B cell (primary cell): ENCODE results near the gene TMEM19. TPM values are rescaled to one million over a fixed set of nuclear protein-coding genes. Genes with fewer than 3 reads are reported as not detected.

Experiments used
- ATAC-seq: fragments of 200-7000 bp; cut with Tn5 transposase; one replicate; pipeline ENCODE4 v1.10.0; 2021; ENCODE audit warnings: low read depth, mild to moderate bottlenecking, moderate number of reproducible peaks, moderate library complexity
- CTCF ChIA-PET: fragments of 350-600 bp; sonication (Branson Sonifier 250); formaldehyde crosslinking; loops from one replicate; lab custom pipeline; 2021; ENCODE audit warnings: antibody characterized with exemption, inconsistent platforms; lab: Charles Lee
- POLR2A ChIA-PET: fragments of 350-600 bp; sonication (Branson Sonifier 250); formaldehyde crosslinking; loops from one replicate; lab custom pipeline; 2021; ENCODE audit warnings: antibody characterized with exemption; lab: Charles Lee
- DNase-seq: peaks from one replicate; pipeline ENCODE4 v3.0.0; 2013
- H2AFZ ChIP-seq: 2 replicates; pipeline ENCODE4 v1.6.1; 2012; ENCODE audit warnings: mild to moderate bottlenecking, low read depth, low read length; ENCODE audit not compliant: insufficient read depth, poor library complexity, severe bottlenecking
- H3K27ac ChIP-seq, 2 donors: 1 replicate in 1 of 2; 2 replicates in 1 of 2; pipeline ENCODE4 v1.5.1; 2012 to 2013; ENCODE audit warnings: low read length in 2 of 2, mild to moderate bottlenecking in 2 of 2, moderate library complexity in 1 of 2
- H3K27me3 ChIP-seq, 4 experiments: fragments of 200-600 bp in 1 of 4; sonication (generic) in 1 of 4; replicated peaks in 1 of 4; 1 replicate in 2 of 4; 2 replicates in 2 of 4; pipeline versions ENCODE4 v1.6.1 to v1.7.0; 2013 to 2016; ENCODE audit warnings: low read length in 3 of 4, mild to moderate bottlenecking in 2 of 4, mixed read lengths in 1 of 4, moderate library complexity in 1 of 4; ENCODE audit not compliant: insufficient read depth in 4 of 4, control insufficient read depth in 3 of 4; ENCODE audit errors: control extremely low read depth in 1 of 4
- H3K36me3 ChIP-seq, 2 experiments: replicated peaks in 1 of 2; 1 replicate in 1 of 2; 2 replicates in 1 of 2; pipeline versions ENCODE4 v1.6.1 to v1.7.1; 2013; ENCODE audit warnings: low read length in 1 of 2; ENCODE audit not compliant: insufficient read depth in 2 of 2, control insufficient read depth in 1 of 2; ENCODE audit errors: control extremely low read depth in 1 of 2, extremely low read depth in 1 of 2
- H3K4me1 ChIP-seq, 2 donors: fragments of 200-600 bp in 1 of 2; sonication (generic) in 1 of 2; 1 replicate in 1 of 2; 2 replicates in 1 of 2; pipeline versions ENCODE4 v1.5.1 to v1.6.1; 2013 to 2017; ENCODE audit warnings: low read length in 2 of 2; ENCODE audit not compliant: control insufficient read depth in 2 of 2, insufficient read depth in 2 of 2
- H3K4me2 ChIP-seq: replicated peaks from 2 replicates; pipeline ENCODE3; 2012; ENCODE audit warnings: mild to moderate bottlenecking, low read depth, low read length; ENCODE audit not compliant: poor library complexity, severe bottlenecking
- H3K4me3 ChIP-seq, 5 experiments: fragments of 200-600 bp in 1 of 5; sonication (generic) in 1 of 5; 1 replicate in 3 of 5; 2 replicates in 2 of 5; pipeline versions ENCODE4 v1.5.1 to v1.7.0; 2011 to 2016; ENCODE audit warnings: low read length in 4 of 5, mild to moderate bottlenecking in 4 of 5, low read depth in 2 of 5, control low read depth in 1 of 5, moderate library complexity in 1 of 5; ENCODE audit not compliant: insufficient read depth in 1 of 5; ENCODE audit errors: control extremely low read depth in 1 of 5, extremely low read depth in 1 of 5
- H3K79me2 ChIP-seq: fragments of 200-600 bp; sonication (generic); one replicate; pipeline ENCODE4 v1.6.0; 2016; ENCODE audit warnings: low read length; ENCODE audit not compliant: control insufficient read depth, insufficient read depth
- H3K9ac ChIP-seq: fragments of 200-600 bp; sonication (generic); 2 replicates; pipeline ENCODE4 v1.6.1; 2017; ENCODE audit warnings: mild to moderate bottlenecking, low read length, moderate library complexity
- H3K9me3 ChIP-seq, 3 donors: one replicate each; pipeline versions ENCODE4 v1.6.1 to v1.7.1; 2013; ENCODE audit warnings: low read length in 2 of 3; ENCODE audit not compliant: control insufficient read depth in 2 of 3, insufficient read depth in 1 of 3; ENCODE audit errors: control extremely low read depth in 1 of 3
- H4K20me1 ChIP-seq: 2 replicates; pipeline ENCODE4 v1.6.0; 2012; ENCODE audit warnings: mild to moderate bottlenecking, low read length; ENCODE audit not compliant: insufficient read depth, control insufficient read depth, poor library complexity, severe bottlenecking
- H3K27ac Mint-ChIP-seq: one replicate; pipeline ENCODE4 v1.8.0; 2021; ENCODE audit warnings: mixed read lengths
- H3K27me3 Mint-ChIP-seq: one replicate; pipeline ENCODE4 v1.8.0; 2021; ENCODE audit warnings: mixed read lengths
- H3K4me1 Mint-ChIP-seq: one replicate; pipeline ENCODE4 v1.8.0; 2021; ENCODE audit warnings: mixed read lengths
- H3K4me3 Mint-ChIP-seq: one replicate; pipeline ENCODE4 v1.8.0; 2021; ENCODE audit warnings: mixed read lengths
- H3K9me3 Mint-ChIP-seq: one replicate; pipeline ENCODE4 v1.8.0; 2022; ENCODE audit warnings: mixed read lengths; ENCODE audit not compliant: insufficient read depth
- EZH2 ChIP-seq: IDR thresholded peaks from 2 replicates; pipeline ENCODE4 v1.6.1; 2012; ENCODE audit warnings: borderline replicate concordance, low read depth, mild to moderate bottlenecking, moderate library complexity, low read length; ENCODE audit not compliant: insufficient read depth, poor library complexity, severe bottlenecking
- WGBS: methylation state at CpG from one replicate; pipeline ENCODE4 v1.1.5; 2013; ENCODE audit warnings: missing lambda C conversion rate; ENCODE audit not compliant: insufficient coverage; 5-methylcytosine and 5-hydroxymethylcytosine counted together
- intact Hi-C: fragments of 100-400 bp; cut with micrococcal nuclease; formaldehyde crosslinking; loops from one replicate; pipeline ENCODE4 v1.10.0; 2022
- polyA minus RNA-seq: library from RNA; depleted of rRNA, polyadenylated mRNA; stranded (reverse); fragments of >200 nt; gene quantifications from 2 replicates; pipeline ENCODE4 v1.2.3, GENCODE V29; 2012
- polyA plus RNA-seq: library from polyadenylated mRNA; depleted of rRNA; stranded (reverse); fragments of >200 nt; gene quantifications from 2 replicates; pipeline ENCODE4 v1.2.3, GENCODE V29; 2012
- total RNA-seq, 2 donors: library from RNA; stranded (reverse); fragments of 120-200 nt in 1 of 2; gene quantifications; 1 replicate in 1 of 2; 2 replicates in 1 of 2; pipeline versions ENCODE4 v1.2.3 to v1.2.4, GENCODE V29; 2013 to 2022
- TF ChIP-seq, protein P1 (sequence below): fragments of 200-600 bp; IDR thresholded peaks from one replicate; pipeline ENCODE4 v1.8.0; 2022; ENCODE audit warnings: antibody characterized with exemption, mild to moderate bottlenecking

The TMEM19 gene
- total RNA-seq = 39.4 and 45.5 TPM in 2 replicates
- 107 TPM for total RNA-seq (2013)
- 45.8 and 53.6 TPM in 2 replicates for polyA plus RNA-seq
- polyA minus RNA-seq = 56.0 and 57.9 TPM in 2 replicates

DNA sequence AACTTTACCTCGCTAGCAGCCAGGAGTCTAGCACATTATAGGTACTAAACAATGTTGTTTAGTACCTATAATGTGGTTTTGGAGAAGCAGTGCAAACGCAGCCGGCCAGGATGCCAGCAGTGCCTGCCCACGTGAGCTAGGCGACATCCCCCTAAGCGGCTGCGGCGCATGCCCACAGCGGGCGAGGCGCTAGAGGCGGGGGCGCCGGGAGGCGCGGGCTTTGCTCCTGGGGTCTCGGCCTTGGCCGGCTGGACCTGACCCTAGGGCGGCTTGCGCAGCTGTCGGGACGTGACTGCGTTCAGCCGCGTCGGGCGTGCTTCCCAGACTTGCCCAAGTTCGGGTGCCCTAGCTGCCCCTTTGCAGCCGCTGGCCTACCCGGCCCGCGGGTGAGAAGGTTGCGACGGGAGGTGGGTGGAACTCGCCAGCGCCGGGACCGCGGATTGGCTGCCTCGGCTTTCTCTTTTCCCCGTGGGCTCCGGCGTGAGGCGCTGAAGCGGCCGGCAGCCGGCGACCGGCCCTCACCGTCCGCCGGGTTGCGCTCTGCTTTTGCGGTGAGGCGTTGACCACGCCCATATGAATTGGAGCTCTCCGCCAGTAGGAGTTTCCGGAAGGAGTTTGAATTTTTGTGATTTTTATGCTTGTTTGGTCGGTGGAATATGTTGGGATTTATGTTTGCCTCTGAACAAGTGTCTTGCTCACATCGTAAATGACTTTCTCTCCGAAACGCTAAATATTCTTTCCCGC, at the start of gene TMEM19:
Gene TMEM19 (plus strand): TSS at position 169 of the 744 bp plus-strand sequence. CDS start 599 bp downstream, outside the sequence.
- Histone ChIP-seq H4K20me1 (no peaks in the 10 kb centered on the region), H3K4me1 (peaks cover 53 to 54% of the 10 kb centered on the region in 2 donors), H3K27me3 (no peaks in the 10 kb centered on the region), H3K27ac (peak within 1 kb of the TSS; percentile 83 to 95), H3K9ac (peak within 1 kb of the TSS; percentile 68), H3K9me3 (no peaks in the 10 kb centered on the region), H3K4me3 (peak within 1 kb of the TSS; percentile 70 to 99 (median 81)), H3K4me2 (peak within 1 kb of the TSS; percentile 86), H3K79me2 (peaks cover 67% of the 10 kb centered on the region), H2AFZ (peak within 1 kb of the TSS; percentile 80), H3K36me3 (peaks cover 1 to 6% of the 10 kb centered on the region in 2 experiments)
- under 1% methylated on average over 56 of the region's 63 CpGs for WGBS
- peak within 1 kb of the TSS; percentile 97 for H3K4me3 Mint-ChIP-seq
- H3K9me3 Mint-ChIP-seq = no peaks in the 10 kb centered on the region
- peak within 1 kb of the TSS; percentile 96 for H3K27ac Mint-ChIP-seq
- CTCF ChIA-PET = interaction anchor here (0.6 to 6.1 kb wide), 17 partner anchors 9 to 74 kb away, joined by 3 to 68 read pairs (median 6); partner anchors contain the start of genes RAB21, THAP2 and ZFC3H1
- ATAC-seq = peak; percentile 91
- intact Hi-C loops = loop anchor here (1.0 to 5.0 kb wide), 5 partner anchors 8 to 1949 kb away; partner anchors contain the start of genes RAB21, RAB3IP, TBC1D15 and THAP2
- peaks cover 49% of the 10 kb centered on the region for H3K4me1 Mint-ChIP-seq
- POLR2A ChIA-PET = interaction anchor here (0.6 to 5.7 kb wide), 6 partner anchors 9 to 69 kb away, joined by 3 to 95 read pairs (median 5); partner anchors contain the start of genes RAB21, THAP2 and ZFC3H1
- DNase-seq = peak; percentile 94
- no peaks in the 10 kb centered on the region for H3K27me3 Mint-ChIP-seq
- no peak for TF ChIP-seq EZH2
- TF ChIP-seq, protein P1, sequence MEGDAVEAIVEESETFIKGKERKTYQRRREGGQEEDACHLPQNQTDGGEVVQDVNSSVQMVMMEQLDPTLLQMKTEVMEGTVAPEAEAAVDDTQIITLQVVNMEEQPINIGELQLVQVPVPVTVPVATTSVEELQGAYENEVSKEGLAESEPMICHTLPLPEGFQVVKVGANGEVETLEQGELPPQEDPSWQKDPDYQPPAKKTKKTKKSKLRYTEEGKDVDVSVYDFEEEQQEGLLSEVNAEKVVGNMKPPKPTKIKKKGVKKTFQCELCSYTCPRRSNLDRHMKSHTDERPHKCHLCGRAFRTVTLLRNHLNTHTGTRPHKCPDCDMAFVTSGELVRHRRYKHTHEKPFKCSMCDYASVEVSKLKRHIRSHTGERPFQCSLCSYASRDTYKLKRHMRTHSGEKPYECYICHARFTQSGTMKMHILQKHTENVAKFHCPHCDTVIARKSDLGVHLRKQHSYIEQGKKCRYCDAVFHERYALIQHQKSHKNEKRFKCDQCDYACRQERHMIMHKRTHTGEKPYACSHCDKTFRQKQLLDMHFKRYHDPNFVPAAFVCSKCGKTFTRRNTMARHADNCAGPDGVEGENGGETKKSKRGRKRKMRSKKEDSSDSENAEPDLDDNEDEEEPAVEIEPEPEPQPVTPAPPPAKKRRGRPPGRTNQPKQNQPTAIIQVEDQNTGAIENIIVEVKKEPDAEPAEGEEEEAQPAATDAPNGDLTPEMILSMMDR = no peak
